Keratinocyte (primary cell): ENCODE results near the gene GSTT4. TPM values are rescaled to one million over a fixed set of nuclear protein-coding genes. Genes with fewer than 3 reads are reported as not detected.
"Not testable (repeated sequence)": the region's sequence is repeated elsewhere in the genome, so short reads cannot be mapped to it uniquely, and the experiment has no call there.

Experiments used
- DNase-seq: peaks from one replicate; pipeline ENCODE4 v3.0.0-alpha.2; 2011; ENCODE audit warnings: low read depth, missing footprints, low spot score
- FAIRE-seq: peaks from 2 replicates; lab custom pipeline; 2011; peaks lifted over from hg19 to GRCh38; lab: Jason Lieb, UNC
- H2AFZ ChIP-seq: 2 replicates; pipeline ENCODE4 v1.6.0; 2012; ENCODE audit warnings: low read length, control low read depth, inconsistent platforms; ENCODE audit not compliant: control insufficient read depth
- H3K27ac ChIP-seq: 2 replicates; pipeline ENCODE4 v1.5.1; 2011; ENCODE audit warnings: low read length; ENCODE audit not compliant: control insufficient read depth, insufficient read depth
- H3K27me3 ChIP-seq: 3 replicates; pipeline ENCODE4 v1.6.0; 2011; ENCODE audit warnings: low read length; ENCODE audit not compliant: control insufficient read depth, insufficient read depth; ENCODE audit errors: extremely low read depth
- H3K36me3 ChIP-seq, 2 experiments: 2 replicates in 1 of 2; 3 replicates in 1 of 2; pipeline ENCODE4 v1.5.1; 2011; ENCODE audit warnings: low read length in 2 of 2, mild to moderate bottlenecking in 1 of 2; ENCODE audit not compliant: control insufficient read depth in 2 of 2, insufficient read depth in 2 of 2; ENCODE audit errors: extremely low read depth in 1 of 2
- H3K4me1 ChIP-seq: 3 replicates; pipeline ENCODE4 v1.5.1; 2011; ENCODE audit warnings: low read length; ENCODE audit not compliant: control insufficient read depth, insufficient read depth; ENCODE audit errors: extremely low read depth
- H3K4me2 ChIP-seq: 3 replicates; pipeline ENCODE4 v1.6.0; 2011; ENCODE audit warnings: low read depth, low read length; ENCODE audit not compliant: control insufficient read depth, insufficient read depth; ENCODE audit errors: extremely low read depth
- H3K4me3 ChIP-seq, 3 experiments: fragments of 200-600 bp in 1 of 3; sonication (generic) in 1 of 3; 2 replicates in 2 of 3; 3 replicates in 1 of 3; pipeline ENCODE4 v1.5.1; 2011 to 2016; ENCODE audit warnings: low read length in 3 of 3, mild to moderate bottlenecking in 3 of 3, control low read depth in 2 of 3, inconsistent platforms in 1 of 3, low read depth in 1 of 3, mixed read lengths in 1 of 3, mixed run types in 1 of 3, moderate library complexity in 1 of 3; ENCODE audit not compliant: control insufficient read depth in 2 of 3, insufficient read depth in 2 of 3; ENCODE audit errors: extremely low read depth in 1 of 3
- H3K79me2 ChIP-seq: 2 replicates; pipeline ENCODE4 v1.6.0; 2012; ENCODE audit warnings: low read length; ENCODE audit not compliant: control insufficient read depth, insufficient read depth
- H3K9ac ChIP-seq: 3 replicates; pipeline ENCODE4 v1.6.0; 2011; ENCODE audit warnings: low read length; ENCODE audit not compliant: control insufficient read depth, insufficient read depth; ENCODE audit errors: extremely low read depth
- H3K9me1 ChIP-seq: 3 replicates; pipeline ENCODE4 v1.6.0; 2011; ENCODE audit warnings: low read length; ENCODE audit not compliant: control insufficient read depth, insufficient read depth; ENCODE audit errors: extremely low read depth
- H3K9me3 ChIP-seq: 2 replicates; pipeline ENCODE4 v1.5.1; 2012; ENCODE audit warnings: low read depth, low read length; ENCODE audit not compliant: control insufficient read depth
- H4K20me1 ChIP-seq: 3 replicates; pipeline ENCODE4 v1.6.0; 2011; ENCODE audit warnings: low read length; ENCODE audit not compliant: control insufficient read depth, insufficient read depth; ENCODE audit errors: extremely low read depth
- dilution Hi-C: fragments of 300-500 bp; cut with MboI; formaldehyde crosslinking; loops from one replicate; pipeline ENCODE4 v1.7.0; 2020; ENCODE audit warnings: low sequenced_read_pairs; ENCODE audit not compliant: extremely low pct_ligation_motif_present
- polyA plus RNA-seq, 5 experiments: library from polyadenylated mRNA; depleted of rRNA in 3 of 5; stranded (reverse) in 3 of 5; stranded (forward) in 1 of 5; unstranded in 1 of 5; fragments of >200 nt; gene quantifications; 1 replicate in 1 of 5; 2 replicates in 3 of 5; 3 replicates in 1 of 5; pipeline versions ENCODE4 v1.2.1 to v1.2.3, GENCODE V29; 2011 to 2012; ENCODE audit warnings: missing spikeins in 2 of 5, low read depth in 1 of 5, low replicate concordance in 1 of 5

Gene GSTT4
- polyA plus RNA-seq, 1 donor (not counting 4 experiments of a cell fraction or from before 2014, with no cell fraction given), result not detected

GRCh38 chr22:23974836-23975352 lies 30.4 kb downstream of the GSTT4 start:
- dilution Hi-C loops, H4K20me1 ChIP-seq, H2AFZ ChIP-seq, H3K9ac ChIP-seq, H3K27me3 ChIP-seq, DNase-seq, H3K9me3 ChIP-seq, H3K4me3 ChIP-seq, H3K9me1 ChIP-seq, H3K27ac ChIP-seq, FAIRE-seq, H3K4me2 ChIP-seq, H3K4me1 ChIP-seq: not testable (repeated sequence)
- Histone ChIP-seq H3K36me3 (peaks cover 12 to 13% of the 10 kb centered on the region in 2 experiments), H3K79me2 (peaks cover 20% of the 10 kb centered on the region)

- H3K9me3 ChIP-seq, H3K4me2 ChIP-seq, H3K27me3 ChIP-seq, H3K4me3 ChIP-seq, H3K9ac ChIP-seq, DNase-seq, H4K20me1 ChIP-seq, H3K4me1 ChIP-seq, dilution Hi-C loops, H3K9me1 ChIP-seq, H3K27ac ChIP-seq, H2AFZ ChIP-seq: not testable (repeated sequence)
- H3K79me2 ChIP-seq, result peaks cover 25% of the 10 kb centered on the region
- peak; percentile 95 for FAIRE-seq
- peaks cover 14% of the 10 kb centered on the region in 2 experiments for H3K36me3 ChIP-seq
These were observed 30.9 kb downstream of the GSTT4 start, which contains the start of gene DDT for GRCh38 chr22:23974345-23974744. TSS of gene DDT (minus strand) at chr22:23974441. CDS start at chr22:23974414, 27 bp downstream.

GRCh38 chr22:23971927-23972326 lies 33.3 kb downstream of the GSTT4 start:
- H3K9ac ChIP-seq, DNase-seq, H4K20me1 ChIP-seq, H3K4me2 ChIP-seq, H3K27ac ChIP-seq, H3K9me3 ChIP-seq, dilution Hi-C loops, H3K4me3 ChIP-seq, H2AFZ ChIP-seq, H3K27me3 ChIP-seq, H3K4me1 ChIP-seq, H3K9me1 ChIP-seq: not testable (repeated sequence)
- FAIRE-seq, result peak; percentile 44
- peaks cover 16 to 18% of the 10 kb centered on the region in 2 experiments for H3K36me3 ChIP-seq
- H3K79me2 ChIP-seq, result peaks cover 29% of the 10 kb centered on the region
